ENCODE data around the gene EWSR1.

DNA sequence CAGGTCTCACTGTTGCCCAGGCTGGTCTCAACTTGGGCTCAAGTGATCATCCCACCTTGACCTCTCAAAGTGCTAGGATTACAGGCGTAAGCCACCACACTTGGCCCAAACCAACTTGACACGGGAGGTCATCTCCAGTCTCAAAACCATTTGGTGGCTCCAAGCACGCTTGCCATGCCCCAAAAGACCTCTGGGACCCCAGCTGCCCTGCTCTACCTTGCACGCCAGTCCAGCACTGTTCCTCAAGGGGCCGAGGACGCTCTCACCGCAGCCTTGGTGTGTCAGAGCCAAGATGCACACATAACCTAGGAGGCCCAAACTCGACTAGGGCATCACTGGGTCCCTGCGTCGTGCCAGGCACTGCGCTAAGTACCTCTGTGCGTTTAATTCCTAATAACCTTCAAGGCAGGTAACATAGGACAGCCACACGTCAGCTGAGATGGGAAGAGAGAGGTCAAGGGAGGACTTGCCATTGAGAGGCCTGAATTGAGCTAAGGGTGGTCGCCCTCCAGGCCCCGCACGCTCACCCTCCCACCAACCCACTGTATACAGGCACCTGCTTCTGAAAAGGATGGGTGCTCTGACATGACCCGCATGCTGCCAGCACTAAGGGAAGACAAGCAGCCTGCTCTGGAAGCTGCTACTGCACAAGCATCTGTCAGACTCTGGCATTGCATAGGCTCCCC lies 33.8 kb downstream of the EWSR1 start:
- TF ChIP-seq MXI1 (conservative IDR thresholded peaks at IDR 0.05; ENCODE audit: poor library complexity, severe bottlenecking) (no peak), EZH2 (IDR thresholded peaks at IDR 0.05; ENCODE audit: borderline replicate concordance, insufficient read depth, low read length, poor library complexity, severe bottlenecking) (no peak), SMC3 (conservative IDR thresholded peaks at IDR 0.05; ENCODE audit: poor library complexity) (no peak)
- TF ChIP-seq, protein P1, sequence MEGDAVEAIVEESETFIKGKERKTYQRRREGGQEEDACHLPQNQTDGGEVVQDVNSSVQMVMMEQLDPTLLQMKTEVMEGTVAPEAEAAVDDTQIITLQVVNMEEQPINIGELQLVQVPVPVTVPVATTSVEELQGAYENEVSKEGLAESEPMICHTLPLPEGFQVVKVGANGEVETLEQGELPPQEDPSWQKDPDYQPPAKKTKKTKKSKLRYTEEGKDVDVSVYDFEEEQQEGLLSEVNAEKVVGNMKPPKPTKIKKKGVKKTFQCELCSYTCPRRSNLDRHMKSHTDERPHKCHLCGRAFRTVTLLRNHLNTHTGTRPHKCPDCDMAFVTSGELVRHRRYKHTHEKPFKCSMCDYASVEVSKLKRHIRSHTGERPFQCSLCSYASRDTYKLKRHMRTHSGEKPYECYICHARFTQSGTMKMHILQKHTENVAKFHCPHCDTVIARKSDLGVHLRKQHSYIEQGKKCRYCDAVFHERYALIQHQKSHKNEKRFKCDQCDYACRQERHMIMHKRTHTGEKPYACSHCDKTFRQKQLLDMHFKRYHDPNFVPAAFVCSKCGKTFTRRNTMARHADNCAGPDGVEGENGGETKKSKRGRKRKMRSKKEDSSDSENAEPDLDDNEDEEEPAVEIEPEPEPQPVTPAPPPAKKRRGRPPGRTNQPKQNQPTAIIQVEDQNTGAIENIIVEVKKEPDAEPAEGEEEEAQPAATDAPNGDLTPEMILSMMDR (IDR thresholded peaks at IDR 0.05; ENCODE audit: poor library complexity, severe bottlenecking) = no peak

Measured in neural cell (in vitro differentiated cells).